HG03175 (cell line): ENCODE results near the gene RIN3.

Experiments used
- ATAC-seq: cut with Tn5 transposase; IDR thresholded peaks from one replicate; pipeline ENCODE4 v1.9.1; 2021; ENCODE audit warnings: mild to moderate bottlenecking, moderate library complexity; ENCODE audit not compliant: unreplicated experiment

RIN3 gene

DNA sequence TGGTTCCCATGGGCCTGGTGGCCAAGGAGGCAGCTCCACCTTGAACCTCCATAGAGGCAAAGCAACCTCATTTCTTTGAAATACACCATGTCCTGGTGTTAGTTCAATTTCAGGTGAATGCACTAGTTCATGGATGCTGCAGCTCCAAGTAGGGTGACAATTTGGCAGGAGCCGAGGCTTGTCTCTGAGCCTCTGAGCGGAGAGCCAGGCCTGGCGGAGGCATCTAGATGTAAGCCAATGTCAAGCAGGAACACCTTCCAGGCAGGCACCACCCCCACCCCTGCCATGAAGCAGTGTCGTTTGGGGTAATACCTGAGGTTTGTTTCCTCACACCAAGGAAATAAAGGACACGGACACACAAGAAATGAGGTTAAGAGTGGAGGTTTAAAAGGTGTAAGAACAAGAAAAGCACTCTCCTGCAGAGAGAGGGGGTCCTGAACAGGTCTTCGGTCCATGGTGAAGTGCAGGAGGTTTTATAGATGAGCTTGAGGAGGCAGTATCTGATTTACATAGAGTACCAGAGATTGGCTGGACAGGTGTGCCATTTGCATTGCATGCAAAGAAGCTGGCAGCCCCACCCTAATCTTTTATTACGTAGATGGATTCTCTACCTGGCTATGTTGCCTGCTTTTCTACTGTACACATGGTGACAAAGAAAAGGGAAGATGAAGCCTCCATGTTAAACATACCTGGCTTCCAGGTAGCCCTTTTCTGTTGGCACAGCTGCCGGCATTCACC lies 60.3 kb downstream of the RIN3 start:
- no peak for ATAC-seq

- ATAC-seq = no peak
These were observed 61.6 kb downstream of the RIN3 start for GRCh38 chr14:92575061-92575747.

GRCh38 chr14:92575748-92576303 lies 62.2 kb downstream of the RIN3 start:
- ATAC-seq = no peak

DNA sequence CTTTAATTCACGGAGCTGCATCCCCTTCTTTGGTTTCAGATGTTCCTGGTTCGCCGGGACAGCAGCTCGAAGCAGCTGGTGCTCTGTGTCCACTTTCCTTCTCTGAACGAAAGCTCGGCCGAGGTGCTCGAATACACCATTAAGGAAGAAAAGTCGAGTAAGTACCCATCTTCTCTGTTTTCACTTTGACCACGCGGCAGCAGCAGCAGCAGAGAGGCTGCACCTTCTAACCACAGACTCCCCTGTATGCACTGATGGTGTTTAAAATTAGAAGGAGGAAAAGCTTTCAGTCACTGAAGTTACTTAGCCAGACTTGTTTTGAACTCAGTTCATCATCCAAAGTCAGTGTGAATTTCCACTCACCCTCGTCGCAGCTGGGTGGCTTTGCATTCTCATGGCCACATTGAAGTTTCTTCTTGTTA lies 63.8 kb downstream of the RIN3 start:
- ATAC-seq = peak; percentile 70

DNA sequence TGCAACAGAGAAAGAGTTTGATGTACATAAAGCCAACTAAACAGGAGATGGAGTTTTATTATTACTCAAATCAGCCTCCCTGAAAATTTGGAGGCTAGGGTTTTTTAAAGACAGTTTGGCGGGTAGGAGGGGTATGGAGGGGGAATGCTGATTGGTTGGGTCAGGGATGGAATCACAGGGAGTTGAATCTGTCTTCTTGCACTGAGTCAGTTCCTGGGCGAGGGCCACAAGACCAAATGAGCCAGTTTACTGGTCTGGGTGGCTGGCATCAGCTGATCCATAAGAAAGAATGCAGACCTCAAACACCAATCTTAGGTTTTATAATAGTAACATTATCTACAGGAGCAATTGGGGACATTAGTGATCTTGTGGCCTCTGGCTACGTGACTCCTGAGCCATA lies 64.9 kb downstream of the RIN3 start:
- ATAC-seq = no peak

DNA sequence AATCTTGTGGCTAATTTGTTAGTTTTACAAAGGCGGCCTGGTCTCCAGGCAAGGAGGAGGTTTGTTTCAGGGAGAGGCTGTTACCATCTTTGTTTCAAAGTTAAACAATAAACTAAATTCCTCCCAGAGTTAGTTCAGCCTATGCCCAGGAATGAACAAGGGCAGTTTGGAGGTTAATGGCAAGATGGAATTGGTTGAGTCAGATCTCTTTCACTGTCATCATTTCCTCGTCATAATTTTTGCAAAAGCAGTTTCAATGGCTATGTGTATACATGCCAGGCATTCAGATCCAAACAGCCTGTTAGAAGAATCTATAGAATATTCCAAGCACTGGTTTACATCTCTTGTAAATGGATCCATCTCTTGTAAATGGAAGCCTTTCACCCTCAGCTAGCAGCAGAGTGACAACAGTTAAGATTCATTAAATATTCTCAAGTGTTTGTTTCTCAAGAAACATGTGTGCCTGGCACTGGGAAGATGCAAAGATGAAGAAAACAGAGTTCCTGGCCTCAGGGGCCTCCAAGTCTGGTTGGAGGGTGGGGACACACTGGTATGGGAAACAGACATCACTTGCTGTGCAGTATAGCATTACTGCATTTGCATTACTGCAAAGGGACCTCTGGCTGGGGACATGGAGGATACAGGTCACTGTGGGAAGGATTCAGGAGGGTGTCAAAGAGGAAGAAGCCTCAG lies 65.8 kb downstream of the RIN3 start:
- no peak for ATAC-seq

DNA sequence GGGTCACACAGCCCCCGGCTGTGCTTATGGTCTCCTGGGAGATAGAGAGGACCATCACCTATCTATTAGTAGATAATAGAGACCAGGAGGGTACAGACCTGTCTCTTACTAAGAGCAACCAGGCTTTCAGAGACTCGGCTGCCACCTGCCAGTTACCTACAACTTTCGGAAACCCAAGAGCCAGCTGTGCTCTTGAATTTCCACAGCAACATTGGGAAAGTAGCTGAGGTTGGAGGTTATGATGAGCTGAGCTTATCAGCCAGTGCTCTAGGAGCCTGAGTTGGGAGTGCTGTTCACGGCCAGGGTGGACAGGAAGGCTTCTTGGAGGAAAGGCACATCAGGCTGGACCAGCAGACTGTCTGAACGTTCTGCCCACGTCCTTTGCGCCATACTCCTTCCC lies 67.6 kb downstream of the RIN3 start:
- ATAC-seq = no peak

GRCh38 chr14:92581966-92582566 lies 68.5 kb downstream of the RIN3 start:
- ATAC-seq = no peak

GRCh38 chr14:92582706-92583452 lies 69.3 kb downstream of the RIN3 start:
- ATAC-seq = peak; percentile 41

- ATAC-seq = no peak
These were observed 70.6 kb downstream of the RIN3 start for GRCh38 chr14:92584220-92584619.

GRCh38 chr14:92584816-92585215 lies 71.2 kb downstream of the RIN3 start:
- ATAC-seq = no peak

DNA sequence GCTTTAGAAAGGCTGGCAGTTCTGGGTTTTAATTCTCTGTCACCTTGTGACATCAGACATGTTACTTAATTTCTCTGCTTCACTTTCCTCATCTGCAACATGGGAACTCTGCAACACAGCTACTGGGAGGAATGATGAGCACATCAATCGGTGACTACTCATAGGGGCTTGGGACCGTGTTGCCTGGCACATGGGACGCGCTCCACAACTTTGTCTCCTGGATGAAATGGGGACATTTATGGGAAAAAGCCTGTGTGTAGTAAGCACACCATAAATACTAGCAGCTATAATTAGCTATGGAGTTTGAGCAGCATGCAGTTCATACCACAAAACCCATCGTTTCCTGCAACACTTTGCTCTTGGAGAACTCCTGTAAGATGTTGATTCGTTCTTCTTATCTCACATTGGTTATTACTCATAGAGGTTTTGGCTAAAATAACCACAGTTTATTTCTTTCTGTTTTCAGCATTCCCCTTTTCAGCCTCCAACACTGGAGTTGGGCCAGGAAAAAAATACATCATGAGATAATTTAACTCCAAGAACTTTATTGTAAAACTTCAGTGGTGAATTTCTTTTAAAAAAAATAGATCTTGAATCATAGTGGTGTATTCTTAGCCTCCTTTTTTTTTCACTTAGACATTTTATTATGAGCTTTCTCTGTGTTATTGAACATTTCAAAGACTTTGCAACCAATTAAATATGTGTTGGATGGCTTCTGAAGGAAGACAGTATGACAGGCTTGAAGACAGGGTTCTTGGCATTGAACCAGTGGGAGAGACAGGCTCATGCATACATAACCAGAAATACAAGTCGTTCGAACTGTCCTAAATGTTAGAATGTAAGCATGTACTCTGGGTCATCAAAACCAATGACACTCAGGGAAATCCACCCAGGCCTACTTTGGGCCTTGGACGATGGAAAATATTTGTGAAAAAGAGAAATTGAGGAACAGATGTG lies 72.7 kb downstream of the RIN3 start:
- peak; percentile 37 for ATAC-seq

DNA sequence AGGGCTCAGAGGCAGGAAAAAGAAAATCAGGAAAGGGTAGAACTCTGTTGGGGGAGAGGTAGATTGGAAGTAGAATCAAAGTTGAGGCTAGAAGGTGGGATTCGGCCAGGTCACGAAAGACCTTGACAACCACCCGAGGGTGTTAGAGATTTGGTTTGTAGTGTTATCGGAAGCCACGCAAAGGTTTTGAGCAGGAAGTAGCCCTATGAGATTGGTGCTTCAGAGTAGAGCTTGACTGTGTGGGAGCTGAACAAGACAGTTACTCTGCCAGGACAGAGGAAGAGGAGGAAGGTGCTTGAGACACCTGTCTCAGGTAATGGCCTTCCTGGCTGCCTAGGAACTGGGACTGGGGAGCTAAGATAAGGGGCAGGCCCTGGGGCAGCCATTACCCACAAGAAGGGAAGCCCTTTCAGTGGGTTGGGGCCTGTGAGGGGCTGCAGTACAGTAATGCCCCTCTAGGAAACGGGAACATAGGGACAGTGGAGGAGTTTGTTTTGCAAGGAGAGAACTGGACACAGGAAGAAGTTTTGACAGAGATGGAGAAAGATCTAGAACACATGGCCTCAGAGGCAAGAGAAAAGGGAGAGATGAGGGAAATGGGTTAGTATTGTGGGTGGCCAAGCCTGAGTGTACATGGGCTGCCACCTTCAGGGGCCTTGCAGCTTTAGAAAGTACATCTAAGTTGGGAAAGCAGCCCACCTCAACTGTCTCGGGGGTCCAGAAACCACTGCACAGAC lies 73.5 kb downstream of the RIN3 start:
- ATAC-seq = no peak

DNA sequence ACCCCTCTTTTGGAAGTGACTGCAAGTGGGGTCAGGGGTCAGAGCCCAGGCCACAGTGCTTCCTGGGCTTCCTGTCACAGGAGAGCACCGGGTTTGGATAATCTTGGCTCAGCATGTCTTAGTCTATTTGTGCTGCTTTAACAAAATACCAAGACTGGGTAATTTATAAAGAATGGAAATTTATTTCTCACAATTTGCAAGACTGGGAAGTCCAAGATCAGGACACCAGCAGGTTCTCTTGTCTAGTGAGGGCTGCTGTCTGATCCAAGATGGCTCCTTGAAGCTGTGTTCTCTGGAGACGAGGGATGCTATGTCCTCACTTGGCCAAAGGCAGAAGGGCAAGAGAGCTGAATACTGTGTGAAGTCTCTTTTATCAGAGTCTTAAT lies 74.1 kb downstream of the RIN3 start:
- no peak for ATAC-seq

- ATAC-seq = no peak
These were observed 75.8 kb downstream of the RIN3 start for GRCh38 chr14:92589213-92589852.

GRCh38 chr14:92590176-92590575 lies 76.6 kb downstream of the RIN3 start:
- no peak for ATAC-seq

GRCh38 chr14:92590941-92591340 lies 77.4 kb downstream of the RIN3 start:
- no peak for ATAC-seq

DNA sequence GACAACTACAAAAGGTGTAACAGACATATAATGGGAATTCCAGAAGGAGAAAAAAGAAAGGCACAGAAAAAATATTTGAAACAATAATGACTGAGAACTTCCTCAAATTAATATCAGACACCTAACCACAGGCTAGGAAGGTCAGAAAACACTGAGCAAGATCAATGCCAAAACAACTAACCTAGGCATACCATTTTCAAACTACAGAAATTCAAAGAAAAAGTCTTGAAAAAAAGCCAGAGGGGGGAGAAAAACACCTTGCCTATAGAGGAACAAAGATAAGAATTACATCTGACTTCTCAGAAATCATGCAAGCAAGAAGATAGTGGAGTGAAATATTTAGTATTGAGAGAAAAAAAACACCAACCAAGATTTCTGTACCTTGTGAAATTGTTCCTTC lies 77.8 kb downstream of the RIN3 start:
- no peak for ATAC-seq
